M059J (cell line): ENCODE measurements around the gene FOXB1. TPM values are rescaled to one million over a fixed set of nuclear protein-coding genes. Genes with fewer than 3 reads are reported as not detected.

Experiments
- DNase-seq: peaks from one replicate; pipeline ENCODE4 v3.0.0-alpha.2; 2012; ENCODE audit warnings: low read depth
- total RNA-seq: library from RNA; depleted of rRNA; stranded (reverse); fragments of >200 nt; shearing (Covaris generic); gene quantifications from 2 replicates; pipeline ENCODE4 v1.2.3, GENCODE V29; 2014; rRNA removed

The FOXB1 gene
- not detected in 2 replicates for total RNA-seq

DNA sequence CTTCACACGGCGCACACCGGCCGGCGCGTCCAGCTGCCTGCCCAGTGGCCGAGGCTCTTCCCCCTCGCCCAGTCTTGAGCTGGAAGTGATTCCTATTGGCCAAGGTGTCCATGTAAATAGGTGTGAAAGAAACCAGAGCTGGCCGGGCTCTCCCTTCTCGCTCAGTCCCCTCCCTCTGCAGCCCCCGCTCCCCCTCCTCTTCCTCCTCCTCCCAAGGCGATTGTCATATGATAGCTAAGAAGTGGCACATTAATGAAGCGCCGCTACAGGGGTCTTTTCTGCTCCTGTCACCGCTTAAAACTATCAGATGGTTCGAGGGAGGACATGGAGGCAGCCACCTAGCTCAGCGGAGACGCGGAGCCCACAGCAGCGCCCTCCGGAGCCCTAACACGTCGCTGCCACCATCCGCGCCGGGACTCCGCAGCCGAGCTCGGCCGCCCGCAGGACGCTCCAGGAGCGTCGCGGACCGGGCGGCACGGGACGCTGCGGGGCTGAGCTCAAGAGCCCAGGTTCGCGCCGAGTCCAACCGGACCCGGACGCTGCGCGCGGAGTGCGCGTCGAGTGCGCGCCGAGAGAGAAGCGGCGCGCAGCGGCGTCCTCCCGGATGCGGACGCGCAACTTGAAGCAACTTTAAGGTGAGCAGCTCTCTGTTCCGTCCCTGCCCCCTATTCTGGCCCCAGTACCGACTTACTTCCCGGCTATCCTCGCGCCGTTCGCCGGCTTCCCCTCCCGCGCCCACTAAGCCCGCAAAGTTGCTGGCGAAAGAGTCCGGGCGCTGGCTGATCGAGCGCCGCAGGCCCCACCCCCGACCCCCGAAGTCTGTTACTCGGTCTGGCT is at the start of gene FOXB1:
TSS of gene FOXB1 (plus strand) at position 303 of the 837 bp plus-strand sequence. CDS start 653 bp downstream, outside the sequence.
- peak; percentile 67 for DNase-seq

DNA sequence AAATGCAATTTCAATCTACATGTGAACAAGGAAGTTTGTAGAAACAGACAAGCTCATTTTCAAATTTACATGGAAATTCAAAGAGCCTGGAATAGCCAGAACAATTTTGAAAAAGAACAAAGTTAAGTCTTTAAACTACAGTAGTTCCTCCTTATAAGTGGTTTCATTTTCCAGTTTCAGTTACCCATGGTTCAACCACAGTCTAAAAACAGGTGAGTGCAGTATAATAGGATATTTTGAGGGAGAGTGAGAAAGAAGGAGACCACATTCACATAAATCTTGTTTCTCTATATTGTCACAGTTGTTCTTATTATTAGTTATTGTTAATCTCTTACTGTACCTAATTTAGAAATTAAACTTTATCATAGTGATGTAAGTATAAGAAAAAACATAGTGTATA is 45.8 kb upstream of the FOXB1 start:
- DNase-seq = no peak

- DNase-seq = no peak
These were observed 43.8 kb upstream of the FOXB1 start for GRCh38 chr15:59960318-59960717.

DNA sequence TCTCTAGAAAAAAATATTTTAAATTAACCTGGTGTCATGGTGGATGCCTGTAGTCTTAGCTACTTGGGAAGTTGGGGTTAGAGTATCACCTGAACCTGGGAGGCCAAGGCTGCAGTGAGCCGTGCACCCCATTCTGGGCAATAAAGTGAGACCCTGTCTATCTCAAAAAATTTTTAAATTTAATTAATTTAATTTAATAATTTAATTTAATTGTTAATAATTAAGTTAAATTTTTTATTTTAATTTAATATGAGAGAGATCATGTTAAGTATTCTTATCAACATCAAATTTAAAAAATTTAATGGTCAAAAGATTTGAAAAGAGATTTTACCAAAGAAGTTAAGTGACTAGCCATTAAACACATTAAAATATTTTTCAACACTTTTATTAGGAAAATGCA is 40.8 kb upstream of the FOXB1 start:
- no peak for DNase-seq

DNA sequence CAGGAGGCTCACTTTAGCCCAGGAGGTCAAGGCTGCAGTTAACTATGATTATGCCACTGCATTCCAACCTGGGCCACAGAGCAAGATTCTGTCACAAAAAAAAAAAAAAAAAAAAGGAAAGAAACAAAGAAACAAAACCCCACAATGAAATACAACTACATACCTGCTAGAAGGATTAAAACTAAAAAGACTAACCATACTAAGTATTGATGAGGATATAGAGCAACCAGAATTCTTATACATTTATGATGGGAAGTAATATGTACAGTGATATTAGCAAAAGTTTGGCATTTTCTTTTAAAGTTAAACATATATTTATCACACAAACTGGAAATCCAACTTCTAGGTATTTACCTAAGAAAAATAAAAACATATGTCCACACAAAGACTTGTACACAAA is 40.2 kb upstream of the FOXB1 start:
- DNase-seq = no peak

- DNase-seq = no peak
These were observed 38.4 kb upstream of the FOXB1 start for GRCh38 chr15:59965741-59966140.

DNA sequence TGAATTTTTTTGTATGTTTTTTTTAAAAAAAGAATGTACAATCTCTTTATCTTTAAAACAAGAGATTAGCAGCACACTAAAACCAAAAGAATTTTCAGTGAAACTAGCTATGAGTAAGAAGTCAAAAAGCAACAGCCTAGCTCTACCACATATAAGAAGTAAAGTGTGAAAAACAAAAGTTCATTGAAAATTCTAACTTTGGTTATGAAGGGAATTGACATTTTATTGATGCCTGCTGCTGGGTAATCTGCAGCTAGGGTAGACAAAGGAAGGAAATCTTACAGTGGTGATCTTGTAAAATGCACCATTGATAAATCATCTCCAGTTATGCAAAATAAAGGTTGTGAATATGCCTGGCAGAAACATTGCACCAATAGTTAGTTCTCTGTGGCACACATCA is 37.8 kb upstream of the FOXB1 start:
- DNase-seq = no peak

DNA sequence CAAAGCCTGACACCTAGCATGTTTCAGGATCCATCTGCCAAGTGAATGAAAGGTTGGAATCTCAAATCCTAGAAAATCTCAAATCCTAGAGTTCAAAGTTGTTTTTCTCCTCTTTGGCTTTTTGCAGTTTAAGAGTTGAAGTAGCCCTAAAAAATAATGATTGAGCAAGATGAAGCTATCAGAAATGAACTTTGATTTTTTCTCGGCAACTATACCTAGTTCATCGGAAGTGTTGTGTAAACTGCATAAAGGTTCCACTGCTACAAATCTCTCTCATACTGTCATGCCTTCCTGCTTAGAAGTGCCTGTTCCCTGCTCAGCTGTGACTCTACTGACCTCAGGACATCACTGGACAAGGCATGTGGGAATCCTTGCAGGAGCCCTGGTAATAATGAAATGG is 35.8 kb upstream of the FOXB1 start:
- DNase-seq = no peak

- no peak for DNase-seq
These were observed 31.9 kb upstream of the FOXB1 start for GRCh38 chr15:59972241-59972640.

GRCh38 chr15:59976480-59977271 is 27.4 kb upstream of the FOXB1 start:
- DNase-seq = no peak

DNA sequence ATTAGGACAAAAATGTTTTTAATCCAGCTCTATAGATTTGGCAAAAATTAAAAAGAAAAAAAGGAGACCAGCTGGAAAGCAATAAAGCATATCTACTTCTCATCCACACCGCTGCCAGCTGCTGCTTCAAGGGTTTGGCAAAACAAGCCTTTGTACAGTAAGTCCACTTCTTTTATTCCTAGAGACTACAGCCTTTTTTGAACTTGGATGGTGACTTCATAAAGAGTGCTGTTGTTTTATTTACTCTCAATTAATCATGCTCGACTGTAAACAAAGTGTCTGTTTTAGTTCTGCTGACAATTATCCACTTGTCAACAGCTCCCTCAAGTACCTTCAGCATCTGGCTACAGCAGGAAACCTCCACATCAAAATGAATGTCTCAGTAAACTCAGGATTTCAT is 12.3 kb upstream of the FOXB1 start:
- no peak for DNase-seq

- no peak for DNase-seq
These were observed 10.9 kb upstream of the FOXB1 start for GRCh38 chr15:59993041-59993750.

DNA sequence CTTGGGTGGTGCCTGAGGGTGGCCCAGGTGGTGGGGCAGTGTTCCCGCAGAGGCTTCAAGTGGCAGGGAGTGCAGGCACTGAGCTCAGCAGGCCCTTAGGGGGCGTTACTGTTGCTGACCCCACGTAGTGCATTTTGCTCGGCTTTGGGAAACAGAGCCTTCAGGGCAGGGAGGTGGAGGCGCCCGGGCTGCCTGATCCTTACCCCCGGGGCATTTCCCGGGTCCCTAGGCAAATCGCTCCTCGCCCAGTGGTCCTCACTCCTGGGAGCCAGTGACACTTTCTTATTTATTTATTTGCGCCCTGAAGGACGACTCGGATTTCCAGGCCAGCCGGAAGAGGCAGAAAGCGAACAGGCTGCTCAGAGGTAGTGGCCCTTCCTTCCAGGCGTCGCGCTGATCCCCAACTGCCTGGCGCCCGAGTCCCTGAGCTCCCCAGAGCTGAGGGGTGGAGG is 10.1 kb upstream of the FOXB1 start:
- DNase-seq = no peak

GRCh38 chr15:59994526-59994887 is 9.6 kb upstream of the FOXB1 start:
- DNase-seq = no peak

DNA sequence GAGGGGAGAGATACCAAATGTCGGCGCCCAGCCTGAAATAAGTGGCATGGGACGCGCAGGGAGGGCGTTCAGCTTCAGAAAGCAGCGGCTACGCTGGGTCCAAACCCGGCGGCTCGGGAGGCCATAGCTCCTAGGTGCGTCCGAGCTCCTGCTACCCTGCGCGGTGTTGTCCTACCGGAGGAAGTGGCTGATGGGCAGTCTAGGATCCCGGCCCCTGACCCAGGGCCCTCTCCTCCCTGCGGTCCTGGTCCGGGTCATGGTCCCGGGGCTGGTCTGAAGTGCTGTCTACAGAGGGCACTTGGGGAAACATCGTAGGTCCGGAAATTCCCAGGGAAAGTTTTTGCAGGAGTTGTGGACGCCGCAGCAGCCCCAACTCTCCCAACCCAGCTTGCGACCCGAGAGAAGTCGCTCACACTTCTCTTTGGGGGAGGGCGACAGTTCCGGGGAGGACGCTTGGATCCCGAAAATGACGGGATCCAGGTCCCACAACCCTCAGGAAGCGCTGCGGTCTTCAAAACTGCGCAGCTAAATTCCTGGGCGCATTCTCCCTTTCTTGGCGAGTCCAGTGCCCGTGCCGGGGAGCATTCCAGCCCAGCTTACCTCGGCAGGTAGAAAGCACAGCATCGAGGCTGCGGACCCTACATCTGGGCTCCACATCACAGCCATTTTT is 9.1 kb upstream of the FOXB1 start:
- DNase-seq = no peak

GRCh38 chr15:59995568-59996297 is 8.4 kb upstream of the FOXB1 start:
- no peak for DNase-seq

DNA sequence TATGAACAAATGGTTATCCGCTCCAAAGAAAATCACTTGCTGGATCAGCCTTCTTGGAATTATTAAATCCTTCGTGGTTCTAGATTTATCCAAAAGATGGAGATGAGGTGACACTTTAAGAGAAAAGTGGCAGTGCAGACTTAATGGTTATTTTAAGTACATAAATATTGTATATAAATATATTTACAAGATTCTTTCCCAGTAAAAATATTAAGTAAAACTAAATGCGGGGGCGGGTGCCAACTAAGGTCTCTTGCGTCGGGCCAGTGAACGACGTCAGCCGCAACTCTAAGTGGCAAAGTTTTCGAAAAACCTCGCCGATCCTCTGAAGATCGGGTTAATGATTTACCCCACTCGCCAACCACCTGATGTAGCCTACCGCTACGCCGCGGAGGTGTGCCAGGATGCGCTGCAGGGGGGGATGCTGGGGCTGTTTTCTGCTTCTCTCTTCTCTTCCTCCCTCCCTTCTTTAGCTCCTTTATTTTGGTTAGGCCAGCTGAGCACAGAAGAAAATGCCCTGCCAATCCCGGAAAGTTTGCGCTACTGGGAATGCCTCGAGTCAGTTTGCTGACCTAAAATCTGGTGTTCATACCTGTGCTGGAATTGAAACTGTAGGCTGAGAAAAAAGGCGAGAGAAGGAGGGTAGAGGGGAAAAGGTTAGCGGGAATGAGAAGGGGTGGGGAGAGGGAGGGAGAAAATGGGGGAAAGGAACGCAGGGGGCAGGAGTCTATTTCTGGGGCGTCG is 7.6 kb upstream of the FOXB1 start:
- no peak for DNase-seq

- DNase-seq = peak; percentile 33
These were observed 6.9 kb upstream of the FOXB1 start for GRCh38 chr15:59997070-59997701.

GRCh38 chr15:59998305-59998949 is 5.7 kb upstream of the FOXB1 start:
- no peak for DNase-seq
